Adipose tissue (tissue), 3 donors: Measurements from ENCODE around the gene CCDC92B. TPM values are rescaled to one million over a fixed set of nuclear protein-coding genes. Genes with fewer than 3 reads are reported as not detected.

ENCODE experiments used
- H3K27ac ChIP-seq: one replicate; pipeline ENCODE4 v1.5.1; 2013; ENCODE audit warnings: low read depth, low read length
- WGBS, 3 donors: extraction: QIAGEN DNeasy Blood & Tissue Kit; methylation state at CpG; one replicate each; pipeline ENCODE4 v1.1.7; 2013; 5-methylcytosine and 5-hydroxymethylcytosine counted together
- polyA plus RNA-seq, 3 donors: library from polyadenylated mRNA; stranded (reverse); fragments of 200-250 nt; gene quantifications; one replicate each; pipeline ENCODE4 v1.2.3, GENCODE V29; 2013
- donor health status: healthy with polysubstance abuse.
- donor health status: Bipolar disorder and iron deficiency.
- donor health status: healthy.

Gene CCDC92B
- polyA plus RNA-seq, 3 donors, result 0.13 to 0.37 (median 0.34) TPM

GRCh38 chr17:2780931-2781454, 31.5 kb upstream of the CCDC92B start:
- no peak overlapping the region for H3K27ac ChIP-seq
- WGBS, 3 donors, result 77 to 89% (median 87%) methylated on average over 9 of the region's 9 CpGs

- H3K27ac ChIP-seq, result no peak overlapping the region
- 75 to 86% (median 79%) methylated on average over 12 of the region's 12 CpGs for WGBS, 3 donors
These were observed 30.8 kb upstream of the CCDC92B start for GRCh38 chr17:2780256-2780655.

GRCh38 chr17:2779545-2779944, 30.1 kb upstream of the CCDC92B start:
- WGBS, 3 donors, result 76 to 82% (median 78%) methylated on average over 7 of the region's 7 CpGs
- H3K27ac ChIP-seq, result no peak overlapping the region

DNA sequence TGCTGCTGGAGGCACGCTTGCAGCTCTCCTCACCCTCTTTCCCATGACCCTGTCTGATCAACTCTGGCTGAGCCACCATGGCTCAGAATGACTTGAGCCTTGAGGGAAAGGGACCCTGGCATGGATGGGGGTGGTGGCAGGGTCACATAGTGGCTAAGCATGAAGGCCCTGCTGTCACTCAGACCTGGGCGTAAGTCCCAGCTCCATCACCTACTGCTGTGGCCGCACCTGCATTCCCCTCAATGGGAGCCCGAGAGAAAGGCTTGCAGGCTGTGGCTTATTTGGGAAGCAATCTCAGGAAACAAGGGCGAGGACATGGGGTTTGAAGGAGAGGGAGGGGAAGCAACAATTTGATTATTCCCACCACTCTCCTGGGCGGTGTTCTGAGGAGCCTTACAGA, 29.0 kb upstream of the CCDC92B start:
- 63 to 80% (median 73%) methylated on average over 6 of the region's 6 CpGs for WGBS, 3 donors
- no peak overlapping the region for H3K27ac ChIP-seq

DNA sequence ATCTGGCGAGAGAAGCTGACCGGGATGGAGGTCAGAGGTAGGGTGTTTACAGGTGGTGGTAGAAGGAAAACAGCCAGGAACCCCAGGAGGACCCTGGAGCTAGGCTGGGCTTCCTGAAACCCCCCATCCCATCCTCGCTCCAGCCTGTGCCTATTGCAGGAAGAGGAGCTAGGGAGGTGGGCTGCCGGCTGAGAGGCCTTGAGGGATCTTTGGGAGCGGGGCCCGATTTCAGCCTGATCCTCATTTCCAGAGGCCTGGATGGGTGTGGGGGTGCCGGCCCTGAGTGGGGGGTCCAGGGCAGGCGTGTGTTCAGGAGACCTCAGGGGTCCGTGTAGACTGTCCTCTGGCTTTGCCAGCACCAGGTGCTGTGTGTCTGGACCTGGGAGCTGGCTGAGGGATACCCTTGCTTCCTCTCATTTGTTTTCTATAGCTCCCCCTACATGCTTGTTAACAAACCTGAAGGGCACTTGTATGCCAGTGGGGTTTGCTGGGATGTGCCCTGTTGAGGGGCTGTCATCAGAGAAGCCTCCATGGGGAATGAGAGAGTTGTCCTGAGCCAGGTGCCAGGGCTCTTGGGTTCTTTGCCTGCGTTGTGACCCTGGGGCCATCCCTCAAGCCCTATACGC, 27.9 kb upstream of the CCDC92B start:
- 24 to 41% (median 30%) methylated on average over 10 to 11 of the region's 11 CpGs for WGBS, 3 donors
- no peak overlapping the region for H3K27ac ChIP-seq

- 0 to 1% (median 1%) methylated on average over 49 to 79 of the region's 80 CpGs for WGBS, 3 donors
- H3K27ac ChIP-seq, result no peak overlapping the region
These were observed 27.3 kb upstream of the CCDC92B start for GRCh38 chr17:2776589-2777241.

GRCh38 chr17:2775206-2775605, 25.8 kb upstream of the CCDC92B start:
- no peak overlapping the region for H3K27ac ChIP-seq
- WGBS, 3 donors, result 72 to 80% (median 77%) methylated on average over 6 of the region's 6 CpGs

DNA sequence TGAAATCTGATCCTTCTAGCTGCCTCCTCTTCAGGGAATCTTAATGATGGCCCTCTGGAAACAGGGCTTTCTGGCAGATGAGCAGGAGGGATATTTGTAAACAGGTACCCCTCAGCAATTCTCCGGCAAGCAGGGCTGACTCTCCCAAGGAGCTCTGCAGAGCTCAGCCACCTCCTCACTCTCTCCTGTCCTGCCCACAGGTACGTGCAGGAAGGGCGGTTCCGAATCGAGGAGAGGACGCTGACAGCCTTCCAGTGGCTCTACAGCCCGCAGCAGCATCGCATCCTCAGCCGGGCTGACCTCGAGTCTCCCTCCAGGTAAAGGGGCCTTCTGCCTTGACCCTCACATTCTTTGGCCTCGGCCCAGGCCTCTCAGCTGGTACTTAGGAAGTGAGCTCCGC, 20.7 kb upstream of the CCDC92B start:
- no peak overlapping the region for H3K27ac ChIP-seq
- WGBS, 3 donors, result 48 to 59% (median 53%) methylated on average over 12 of the region's 12 CpGs

GRCh38 chr17:2758870-2759269, 9.4 kb upstream of the CCDC92B start:
- no peak overlapping the region for H3K27ac ChIP-seq
- WGBS, 3 donors, result 65 to 69% (median 66%) methylated on average over 4 of the region's 4 CpGs

DNA sequence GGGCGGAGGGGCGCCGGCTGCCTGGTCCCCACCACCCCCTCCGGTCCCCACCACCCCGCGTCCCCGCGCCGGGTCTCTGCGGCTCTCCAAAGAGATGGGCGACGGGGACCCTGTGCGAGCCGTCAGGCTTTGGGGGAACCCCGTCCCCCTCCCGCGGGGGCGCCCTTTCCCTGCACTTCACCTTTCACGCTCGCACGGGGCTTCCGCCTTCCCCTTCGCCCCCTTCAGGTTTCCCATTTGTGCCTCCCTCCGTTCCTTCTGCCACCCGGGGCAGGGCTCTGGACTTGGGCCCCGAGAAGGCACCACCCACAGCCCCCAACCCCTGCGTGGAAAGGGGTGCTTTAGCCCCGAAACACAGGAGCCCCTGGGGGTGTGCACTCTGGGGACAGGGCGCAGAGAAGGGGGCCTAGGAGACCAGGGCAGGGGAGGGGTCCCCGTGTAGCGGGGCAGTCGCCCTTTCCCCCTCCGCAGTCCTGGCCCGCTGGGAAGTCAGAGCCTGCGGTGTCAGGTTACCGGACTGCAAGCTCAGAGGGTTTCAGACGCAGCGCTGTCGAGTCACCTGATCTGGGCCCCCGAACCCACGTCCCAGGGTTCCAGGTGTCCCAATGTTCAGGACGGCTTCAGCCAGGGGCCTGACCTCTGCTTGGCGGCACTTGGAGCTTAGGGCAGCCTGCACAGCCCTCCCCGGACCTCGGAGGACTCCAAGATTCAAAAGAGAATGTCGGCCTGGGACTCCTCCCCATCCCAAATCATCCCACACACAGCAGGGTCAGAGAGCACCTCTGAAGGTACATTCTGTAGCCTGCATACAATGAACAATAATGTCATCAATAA, 6.7 kb upstream of the CCDC92B start:
- WGBS, 3 donors, result 2 to 3% (median 2%) methylated on average over 28 to 46 of the region's 46 CpGs
- H3K27ac ChIP-seq, result no peak overlapping the region

DNA sequence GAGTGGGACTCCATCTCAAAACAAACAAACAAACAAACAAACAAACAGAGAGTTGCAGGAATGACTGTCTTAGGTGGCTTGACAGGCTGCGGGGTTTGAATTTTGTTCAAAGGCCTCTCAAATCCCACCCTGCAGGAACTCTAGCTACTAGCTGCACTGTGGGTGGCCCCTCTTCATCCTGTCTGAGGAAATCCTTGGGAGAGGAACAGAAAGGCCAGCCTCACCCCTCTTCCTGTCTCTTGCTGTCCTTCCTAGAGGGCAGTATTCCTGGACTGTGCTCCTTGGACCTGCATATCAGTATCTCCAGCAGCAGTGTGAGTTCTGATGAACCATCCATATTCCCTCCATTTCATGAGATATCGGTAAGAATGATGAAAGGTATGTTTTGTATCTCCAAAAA, 2.0 kb upstream of the CCDC92B start:
- no peak overlapping the region for H3K27ac ChIP-seq
- WGBS, 3 donors, result 65 to 76% (median 69%) methylated on average over 2 of the region's 2 CpGs

DNA sequence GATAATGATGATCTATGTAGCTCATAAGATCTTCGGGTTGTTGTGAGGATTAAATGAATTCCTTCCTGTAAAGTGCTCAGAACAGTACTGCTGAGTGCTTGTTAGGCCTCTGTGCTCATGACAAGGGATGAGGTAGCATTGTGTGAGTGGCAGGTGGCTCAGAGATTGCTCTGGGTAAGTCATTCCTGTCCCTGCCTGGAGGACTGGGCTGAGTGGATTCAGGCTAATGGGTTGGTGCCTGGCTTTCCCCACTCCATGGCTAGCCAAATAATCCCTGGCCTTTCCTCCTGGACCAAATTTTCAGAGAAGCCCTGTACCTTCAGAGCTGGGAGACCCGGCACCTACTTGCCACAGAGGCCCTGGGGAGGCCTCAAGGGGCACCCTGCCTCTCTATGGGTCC, 1.3 kb upstream of the CCDC92B start:
- H3K27ac ChIP-seq, result no peak overlapping the region
- WGBS, 3 donors, result 81 to 83% (median 81%) methylated on average over 2 of the region's 2 CpGs

DNA sequence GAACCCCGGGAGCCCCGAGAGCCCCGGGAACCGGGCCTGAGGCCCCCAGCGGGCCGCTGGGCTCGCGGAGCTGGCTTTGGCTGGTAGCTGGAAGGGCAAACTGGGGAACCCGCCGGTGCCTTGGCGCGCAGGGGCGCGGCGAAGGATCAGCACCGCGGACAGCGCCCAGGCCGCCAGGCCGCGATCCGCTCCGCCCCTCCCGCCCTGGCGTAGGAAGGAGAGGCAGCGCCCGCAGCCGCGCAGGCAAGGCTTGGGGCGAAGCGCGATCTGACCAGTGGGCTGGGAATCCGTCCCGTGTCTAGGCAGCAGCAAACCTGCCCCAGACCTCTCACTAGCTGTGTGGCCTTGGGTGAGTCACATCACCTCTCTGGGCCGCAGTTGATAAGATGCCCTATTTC, 331 bp upstream of the CCDC92B start:
- no peak overlapping the region for H3K27ac ChIP-seq
- WGBS, 3 donors, result 1 to 2% (median 2%) methylated on average over 17 to 35 of the region's 35 CpGs

GRCh38 chr17:2745317-2746037, 4.0 kb downstream of the CCDC92B start:
- 22 to 32% (median 24%) methylated on average over 11 of the region's 11 CpGs for WGBS, 3 donors
- H3K27ac ChIP-seq, result no peak overlapping the region

DNA sequence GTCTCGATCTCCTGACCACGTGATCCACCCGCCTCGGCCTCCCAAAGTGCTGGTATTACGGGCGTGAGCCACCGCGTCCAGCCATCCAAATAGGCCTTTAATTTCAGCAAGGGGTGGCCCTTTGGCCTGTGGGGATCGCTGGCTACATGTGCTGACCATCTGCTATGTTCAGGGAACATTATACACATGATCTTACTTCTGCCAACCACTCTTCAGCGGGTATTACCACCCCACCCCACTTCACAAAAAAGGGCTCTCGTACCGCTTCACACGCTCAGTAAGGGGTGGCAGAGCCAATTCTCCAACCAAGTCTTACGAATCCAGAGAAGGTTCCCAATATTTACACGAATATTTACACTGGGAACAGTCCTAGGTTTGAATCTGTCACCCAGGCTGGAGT, 11.8 kb downstream of the CCDC92B start:
- no peak overlapping the region for H3K27ac ChIP-seq
- 90 to 92% (median 92%) methylated on average over 15 of the region's 15 CpGs for WGBS, 3 donors

GRCh38 chr17:2736956-2737355, 12.5 kb downstream of the CCDC92B start:
- H3K27ac ChIP-seq, result no peak overlapping the region
- 79 to 87% (median 82%) methylated on average over 3 of the region's 3 CpGs for whole genome bisulfite sequencing, 3 donors

DNA sequence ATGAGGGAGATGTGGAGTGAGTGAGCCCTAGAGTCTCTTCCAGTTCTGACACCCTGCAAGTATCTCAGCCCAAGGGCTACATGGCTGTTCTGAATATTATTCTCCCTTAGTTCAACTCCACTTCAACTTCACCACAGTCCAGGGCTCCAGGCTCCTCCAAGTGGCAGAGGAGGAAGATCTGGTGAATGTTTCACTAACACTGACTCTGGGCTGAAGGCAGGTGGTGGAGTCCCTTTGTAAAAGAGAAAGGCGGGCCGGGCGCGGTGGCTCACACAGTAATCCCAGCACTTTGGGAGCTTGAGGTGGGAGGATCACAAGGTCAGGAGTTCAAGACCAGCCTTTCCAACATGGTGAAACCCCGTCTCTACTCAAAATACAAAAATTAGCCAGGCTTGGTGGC, 13.6 kb downstream of the CCDC92B start:
- 65 to 87% (median 81%) methylated on average over 5 of the region's 5 CpGs for WGBS, 3 donors
- H3K27ac ChIP-seq, result no peak overlapping the region

DNA sequence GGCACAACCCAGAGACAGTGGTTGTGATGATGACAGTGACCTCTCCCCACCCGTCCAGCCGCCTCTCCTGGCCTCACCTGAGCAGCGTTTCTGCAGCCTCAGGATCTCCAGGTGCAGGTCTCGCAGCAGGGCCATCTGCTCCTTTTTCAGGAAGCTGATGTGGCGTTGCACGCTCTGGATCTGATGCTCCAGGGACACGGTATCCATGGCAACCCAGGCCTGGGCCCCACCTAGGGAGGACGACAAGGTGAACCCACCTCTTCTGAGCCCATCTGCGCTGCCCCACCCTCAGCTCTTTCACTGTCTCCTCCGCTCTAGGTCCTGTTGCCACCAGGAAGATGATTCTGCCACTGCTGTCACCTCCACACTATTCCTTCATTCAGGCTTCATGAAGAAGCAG, 14.5 kb downstream of the CCDC92B start:
- WGBS, 3 donors, result 70 to 79% (median 74%) methylated on average over 10 of the region's 10 CpGs

GRCh38 chr17:2731807-2732206, 17.6 kb downstream of the CCDC92B start:
- 78 to 87% (median 82%) methylated on average over 10 of the region's 10 CpGs for WGBS, 3 donors

More for the DNA sequence above, 14.5 kb downstream of the CCDC92B start:
- no peak overlapping the region for H3K27ac ChIP-seq

More at GRCh38 chr17:2731807-2732206, 17.6 kb downstream of the CCDC92B start:
- no peak overlapping the region for H3K27ac ChIP-seq
